WTC11 (cell line): ENCODE data around the gene CPEB4. TPM values are rescaled to one million over a fixed set of nuclear protein-coding genes. Genes with fewer than 3 reads are reported as not detected.
A peak's percentile ranks its signal among the peaks of the same experiment; 100 is the strongest.

Source experiments
- ATAC-seq: fragments of 200-7000 bp; cut with Tn5 transposase; 2 replicates; pipeline ENCODE4 v1.10.0; 2021; ENCODE audit warnings: mild to moderate bottlenecking, moderate library complexity
- CTCF ChIA-PET: fragments of 300-600 bp; sonication (Branson Sonifier 250); formaldehyde crosslinking; loops from one replicate; lab custom pipeline; 2021; ENCODE audit warnings: antibody characterized with exemption; lab: Charles Lee
- POLR2A ChIA-PET: fragments of 350-600 bp; sonication (Branson Sonifier 250); formaldehyde crosslinking; loops from one replicate; lab custom pipeline; 2021; ENCODE audit warnings: antibody characterized with exemption; lab: Charles Lee
- DNase-seq: peaks from one replicate; pipeline ENCODE4 v3.0.0; 2021; ENCODE audit warnings: low spot score
- H3K27ac Mint-ChIP-seq: 2 replicates; pipeline ENCODE4 v1.8.0; 2021; ENCODE audit warnings: mixed read lengths
- H3K27me3 Mint-ChIP-seq: 2 replicates; pipeline ENCODE4 v1.8.0; 2021; ENCODE audit warnings: low read depth, mild to moderate bottlenecking, moderate library complexity, mixed read lengths
- H3K36me3 Mint-ChIP-seq: 2 replicates; pipeline ENCODE4 v1.8.0; 2021; ENCODE audit warnings: mixed read lengths
- H3K4me1 Mint-ChIP-seq: 2 replicates; pipeline ENCODE4 v1.8.0; 2022; ENCODE audit warnings: mixed read lengths
- H3K4me3 Mint-ChIP-seq: 2 replicates; pipeline ENCODE4 v1.8.0; 2021; ENCODE audit warnings: mild to moderate bottlenecking, moderate library complexity, mixed read lengths
- H3K9me3 Mint-ChIP-seq: 2 replicates; pipeline ENCODE4 v1.8.0; 2021; ENCODE audit warnings: mixed read lengths
- CREB1 ChIP-seq: sonication (generic); formaldehyde crosslinking; IDR thresholded peaks from 2 replicates; pipeline ENCODE4 v1.8.0; 2023; ENCODE audit warnings: mild to moderate bottlenecking, missing genetic modification reagents
- EMX1 ChIP-seq: fragments of 250-450 bp; sonication (Bioruptor Pico); IDR thresholded peaks from 2 replicates; pipeline ENCODE4 v1.8.0; 2021; ENCODE audit warnings: mild to moderate bottlenecking
- ERG ChIP-seq: fragments of 250-450 bp; sonication (Bioruptor Pico); IDR thresholded peaks from 2 replicates; pipeline ENCODE4 v1.8.0; 2021; ENCODE audit warnings: mild to moderate bottlenecking
- FOXP1 ChIP-seq: sonication (generic); formaldehyde crosslinking; IDR thresholded peaks from 2 replicates; pipeline ENCODE4 v1.8.0; 2022; ENCODE audit warnings: missing genetic modification reagents, mild to moderate bottlenecking, moderate library complexity, borderline replicate concordance
- GTF2I ChIP-seq: fragments of 250-450 bp; sonication (Bioruptor Pico); conservative IDR thresholded peaks from 2 replicates; pipeline ENCODE4 v1.4.0; 2021; ENCODE audit warnings: mild to moderate bottlenecking
- KAT7 ChIP-seq: sonication (generic); formaldehyde crosslinking; IDR thresholded peaks from 2 replicates; pipeline ENCODE4 v1.8.1; 2023; ENCODE audit warnings: missing genetic modification reagents, mild to moderate bottlenecking, borderline replicate concordance
- MXD4 ChIP-seq: fragments of 250-450 bp; sonication (Bioruptor Pico); IDR thresholded peaks from 2 replicates; pipeline ENCODE4 v1.8.0; 2021; ENCODE audit warnings: mild to moderate bottlenecking, moderate library complexity, borderline replicate concordance
- NFATC4 ChIP-seq: fragments of 250-450 bp; sonication (Bioruptor Pico); IDR thresholded peaks from 2 replicates; pipeline ENCODE4 v1.9.0; 2021; ENCODE audit warnings: mild to moderate bottlenecking
- NR2C2 ChIP-seq: sonication (generic); formaldehyde crosslinking; IDR thresholded peaks from 2 replicates; pipeline ENCODE4 v1.8.0; 2022; ENCODE audit warnings: mild to moderate bottlenecking, missing genetic modification reagents
- OVOL2 ChIP-seq: fragments of 250-450 bp; sonication (Bioruptor Pico); IDR thresholded peaks from 2 replicates; pipeline ENCODE4 v1.9.0; 2021; ENCODE audit warnings: mild to moderate bottlenecking, borderline replicate concordance
- PRDM15 ChIP-seq: sonication (generic); formaldehyde crosslinking; IDR thresholded peaks from 2 replicates; pipeline ENCODE4 v1.8.0; 2022; ENCODE audit warnings: missing genetic modification reagents
- SMAD3 ChIP-seq: sonication (generic); formaldehyde crosslinking; IDR thresholded peaks from 2 replicates; pipeline ENCODE4 v1.8.0; 2022; ENCODE audit warnings: missing genetic modification reagents, mild to moderate bottlenecking, borderline replicate concordance
- SP1 ChIP-seq: sonication (generic); formaldehyde crosslinking; conservative IDR thresholded peaks from 2 replicates; pipeline ENCODE4 v1.8.1; 2022; ENCODE audit warnings: missing genetic modification reagents
- ZBTB21 ChIP-seq: sonication (generic); formaldehyde crosslinking; IDR thresholded peaks from 2 replicates; pipeline ENCODE4 v1.8.1; 2023; ENCODE audit warnings: mild to moderate bottlenecking, missing genetic modification reagents, borderline replicate concordance
- ZNF423 ChIP-seq: fragments of 250-450 bp; sonication (Bioruptor Pico); IDR thresholded peaks from 2 replicates; pipeline ENCODE4 v2.1.2; 2022; ENCODE audit warnings: mild to moderate bottlenecking, moderate library complexity
- ZNF512 ChIP-seq: sonication (generic); formaldehyde crosslinking; IDR thresholded peaks from 2 replicates; pipeline ENCODE4 v1.8.1; 2022; ENCODE audit warnings: missing genetic modification reagents, borderline replicate concordance
- total RNA-seq: library from RNA; stranded (reverse); gene quantifications from 3 replicates; pipeline ENCODE4 v1.2.3, GENCODE V29; 2021
- TF ChIP-seq, protein P1 (sequence below): sonication (generic); formaldehyde crosslinking; IDR thresholded peaks from 2 replicates; pipeline ENCODE4 v1.8.1; 2022; ENCODE audit warnings: low read depth, missing genetic modification reagents, borderline replicate concordance
- TF ChIP-seq, protein P2 (sequence below): sonication (generic); formaldehyde crosslinking; IDR thresholded peaks from 2 replicates; pipeline ENCODE4 v1.8.0; 2022; ENCODE audit warnings: mild to moderate bottlenecking, missing genetic modification reagents

CPEB4 gene
- total RNA-seq, 1 experiment from 2014 or later = 12.7 TPM

DNA sequence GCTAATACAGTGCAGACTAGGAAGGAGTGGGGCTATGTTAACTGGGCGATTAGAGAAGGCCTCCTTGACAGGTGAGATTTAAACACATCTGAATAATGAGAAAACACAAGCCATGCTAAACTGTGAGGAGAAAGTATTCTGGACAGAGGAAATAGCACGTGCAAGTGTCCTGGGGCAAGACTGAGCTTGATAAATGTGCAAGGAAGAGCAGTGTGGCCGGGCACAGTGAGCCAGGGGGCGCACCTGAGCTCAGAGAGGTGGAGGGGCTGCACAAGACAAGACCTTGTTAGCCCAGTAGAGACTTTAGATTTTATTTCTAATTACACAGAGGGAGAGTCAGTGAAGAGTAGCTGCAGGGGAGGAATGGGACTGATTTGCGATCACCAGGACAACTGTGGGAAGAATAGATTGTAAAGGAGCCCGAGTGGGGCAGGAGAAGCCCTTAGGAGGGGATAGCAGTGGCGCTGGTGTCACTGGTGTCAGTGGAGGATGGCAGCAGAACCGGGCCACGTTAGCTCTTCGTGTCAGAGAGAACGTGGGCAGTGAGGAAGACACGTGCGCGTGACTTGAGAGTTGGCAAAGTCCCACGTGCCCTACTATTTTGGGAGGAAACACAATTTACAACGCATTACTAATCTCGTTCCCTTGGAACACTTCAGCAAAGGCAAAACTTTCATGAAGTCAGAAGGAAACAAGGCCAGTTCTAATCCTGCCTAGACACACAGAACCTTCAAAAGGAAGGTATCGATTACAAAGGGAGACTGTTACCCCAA lies 82.9 kb downstream of the CPEB4 start:
- Mint-ChIP-seq H3K36me3 (no peaks in the 10 kb centered on the region; the same call in 1 of the 2 replicates), H3K9me3 (peaks cover 7% of the 10 kb centered on the region), H3K4me3 (no peak overlapping the region), H3K4me1 (peaks cover 60% of the 10 kb centered on the region), H3K27ac (no peak overlapping the region), H3K27me3 (peaks cover 7% of the 10 kb centered on the region; the same call in 1 of the 2 replicates)
- TF ChIP-seq, protein P1, sequence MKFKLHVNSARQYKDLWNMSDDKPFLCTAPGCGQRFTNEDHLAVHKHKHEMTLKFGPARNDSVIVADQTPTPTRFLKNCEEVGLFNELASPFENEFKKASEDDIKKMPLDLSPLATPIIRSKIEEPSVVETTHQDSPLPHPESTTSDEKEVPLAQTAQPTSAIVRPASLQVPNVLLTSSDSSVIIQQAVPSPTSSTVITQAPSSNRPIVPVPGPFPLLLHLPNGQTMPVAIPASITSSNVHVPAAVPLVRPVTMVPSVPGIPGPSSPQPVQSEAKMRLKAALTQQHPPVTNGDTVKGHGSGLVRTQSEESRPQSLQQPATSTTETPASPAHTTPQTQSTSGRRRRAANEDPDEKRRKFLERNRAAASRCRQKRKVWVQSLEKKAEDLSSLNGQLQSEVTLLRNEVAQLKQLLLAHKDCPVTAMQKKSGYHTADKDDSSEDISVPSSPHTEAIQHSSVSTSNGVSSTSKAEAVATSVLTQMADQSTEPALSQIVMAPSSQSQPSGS (CRISPR knock-in tag) = no peak
- TF ChIP-seq SMAD3 (no peak), FOXP1 (no peak), ZNF512 (CRISPR knock-in tag) (no peak), GTF2I (CRISPR knock-in tag) (peak; percentile 72), ZNF423 (no peak)
- CTCF ChIA-PET = interaction anchor here (0.6 to 4.7 kb wide), 16 partner anchors 9 to 355 kb away, joined by 3 to 31 read pairs (median 4); partner anchors contain the start of gene BOD1
- DNase-seq = no peak
- POLR2A ChIA-PET = no interaction called here
- ATAC-seq = no peak

DNA sequence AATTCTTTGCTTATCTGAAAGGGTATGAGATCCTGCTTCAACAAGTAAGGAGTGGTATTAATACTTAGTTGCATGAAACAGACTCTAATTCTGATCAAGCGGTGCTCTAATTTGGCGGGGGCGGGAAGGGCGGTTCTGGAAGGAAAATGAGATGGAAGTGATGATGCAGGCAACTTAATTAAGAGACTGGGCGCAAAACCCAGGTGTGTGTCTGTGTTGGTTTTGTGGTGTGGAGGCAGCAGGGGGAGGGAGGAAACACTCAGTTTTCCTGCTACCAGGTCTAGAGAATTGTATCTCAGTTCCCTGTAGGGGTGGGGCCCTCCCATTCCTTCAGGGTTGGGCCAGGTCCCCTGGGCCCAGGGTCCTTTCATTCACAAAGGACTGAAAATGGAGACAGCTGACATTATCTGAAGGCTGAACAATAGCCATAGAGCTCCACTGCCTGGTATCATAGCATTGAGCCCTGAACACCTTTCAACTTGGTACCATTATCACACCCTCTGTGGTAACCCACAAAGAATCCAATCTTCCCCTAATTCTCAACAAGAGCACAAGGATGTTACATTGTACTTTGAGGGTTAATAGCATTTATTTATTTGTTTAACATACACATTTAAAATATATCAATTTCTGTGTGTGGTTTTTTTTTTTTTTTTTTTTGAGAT lies 83.7 kb downstream of the CPEB4 start:
- POLR2A ChIA-PET = interaction anchor here (1.6 kb wide), 2 partner anchors 9 to 356 kb away, joined by 5 to 6 read pairs; no protein-coding TSS in a partner anchor
- H3K36me3 Mint-ChIP-seq = no peaks in the 10 kb centered on the region; the same call in 1 of the 2 replicates
- peaks cover 12% of the 10 kb centered on the region for H3K9me3 Mint-ChIP-seq
- peaks cover 60% of the 10 kb centered on the region for H3K4me1 Mint-ChIP-seq
- TF ChIP-seq, protein P2, sequence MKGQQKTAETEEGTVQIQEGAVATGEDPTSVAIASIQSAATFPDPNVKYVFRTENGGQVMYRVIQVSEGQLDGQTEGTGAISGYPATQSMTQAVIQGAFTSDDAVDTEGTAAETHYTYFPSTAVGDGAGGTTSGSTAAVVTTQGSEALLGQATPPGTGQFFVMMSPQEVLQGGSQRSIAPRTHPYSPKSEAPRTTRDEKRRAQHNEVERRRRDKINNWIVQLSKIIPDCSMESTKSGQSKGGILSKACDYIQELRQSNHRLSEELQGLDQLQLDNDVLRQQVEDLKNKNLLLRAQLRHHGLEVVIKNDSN (CRISPR knock-in tag) = no peak
- no peak for TF ChIP-seq KAT7
- no peak for TF ChIP-seq FOXP1
- TF ChIP-seq NR2C2 (CRISPR knock-in tag) = no peak
- TF ChIP-seq MXD4 (CRISPR knock-in tag) = no peak
- TF ChIP-seq OVOL2 (CRISPR knock-in tag) = no peak
- no peak for TF ChIP-seq PRDM15 (CRISPR knock-in tag)
- TF ChIP-seq EMX1 (CRISPR knock-in tag) = no peak
- no peak for TF ChIP-seq CREB1 (CRISPR knock-in tag)
- TF ChIP-seq NFATC4 = no peak
- TF ChIP-seq ZNF512 (CRISPR knock-in tag) = no peak
- TF ChIP-seq SP1 = no peak
- TF ChIP-seq ERG (CRISPR knock-in tag) = no peak
- no peak for TF ChIP-seq ZBTB21 (CRISPR knock-in tag)
- TF ChIP-seq, all 79 proteins: peak for 0
- peaks cover 7% of the 10 kb centered on the region; the same call in 1 of the 2 replicates for H3K27me3 Mint-ChIP-seq
- H3K4me3 Mint-ChIP-seq = no peak overlapping the region
- H3K27ac Mint-ChIP-seq = peak overlapping the region; percentile 13; the same call in 1 of the 2 replicates
- DNase-seq (no peak), ATAC-seq (no peak)
- CTCF ChIA-PET = interaction anchor here (1.0 to 4.7 kb wide), 17 partner anchors 9 to 356 kb away, joined by 3 to 31 read pairs (median 8); partner anchors contain the start of gene BOD1
